Ovary (tissue), 3 donors: ENCODE results near the gene PPM1K.

Source experiments
- EP300 ChIP-seq: sonication (generic); formaldehyde crosslinking; IDR thresholded peaks from one replicate; pipeline ENCODE4 v1.6.1; 2017; ENCODE audit warnings: antibody characterized with exemption
- POLR2A ChIP-seq: fragments of 450-650 bp; IDR thresholded peaks from one replicate; pipeline ENCODE4 v1.6.1; 2017; ENCODE audit warnings: antibody characterized with exemption, mild to moderate bottlenecking, moderate library complexity
- TF ChIP-seq, protein P1 (sequence below), 3 donors: fragments of 450-650 bp in 2 of 3; fragments of 200-600 bp in 1 of 3; IDR thresholded peaks; one replicate each; pipeline versions ENCODE4 v1.5.1 to v1.8.0; 2016 to 2022; ENCODE audit warnings: antibody characterized with exemption in 3 of 3, mild to moderate bottlenecking in 1 of 3
- donor health status: DM: no; HTN: no; CAD: no.

DNA sequence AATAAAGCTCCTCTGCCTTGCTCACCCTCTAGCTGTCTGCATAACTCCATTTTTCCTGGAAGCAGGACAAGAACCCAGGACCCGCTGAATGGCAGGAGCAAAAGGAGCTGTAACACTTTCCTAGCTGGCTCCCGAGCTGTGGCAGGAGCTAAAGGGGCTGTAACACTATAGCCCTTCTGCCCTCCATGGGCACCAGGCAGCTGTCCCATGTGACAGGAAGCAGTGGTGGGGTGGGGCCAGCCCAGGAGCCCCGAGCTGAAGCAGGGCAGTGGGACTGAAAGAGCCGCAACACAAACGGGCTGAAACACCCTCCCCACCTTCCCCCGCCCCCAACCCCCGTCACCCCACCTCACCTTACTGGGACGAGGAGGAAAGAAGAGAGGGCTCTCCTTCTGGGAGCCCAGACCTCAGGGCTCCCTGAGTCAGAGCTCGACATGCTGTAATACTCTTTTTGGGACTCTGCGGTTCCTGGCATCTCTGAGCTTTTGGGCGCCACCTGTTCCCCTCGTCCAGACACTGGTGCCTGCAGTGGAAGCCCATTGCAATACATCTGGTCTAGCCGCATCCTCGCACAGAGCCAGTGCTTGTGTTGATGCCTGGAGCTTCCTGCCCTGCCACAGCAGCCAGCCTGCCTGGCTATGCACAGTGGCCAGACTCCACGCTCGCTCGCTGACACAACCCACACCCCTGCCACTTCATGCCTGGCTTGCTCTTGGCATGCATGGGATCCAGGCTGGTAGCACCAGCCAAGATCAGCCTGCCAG is 39.4 kb downstream of the PPM1K start:
- TF ChIP-seq, protein P1, sequence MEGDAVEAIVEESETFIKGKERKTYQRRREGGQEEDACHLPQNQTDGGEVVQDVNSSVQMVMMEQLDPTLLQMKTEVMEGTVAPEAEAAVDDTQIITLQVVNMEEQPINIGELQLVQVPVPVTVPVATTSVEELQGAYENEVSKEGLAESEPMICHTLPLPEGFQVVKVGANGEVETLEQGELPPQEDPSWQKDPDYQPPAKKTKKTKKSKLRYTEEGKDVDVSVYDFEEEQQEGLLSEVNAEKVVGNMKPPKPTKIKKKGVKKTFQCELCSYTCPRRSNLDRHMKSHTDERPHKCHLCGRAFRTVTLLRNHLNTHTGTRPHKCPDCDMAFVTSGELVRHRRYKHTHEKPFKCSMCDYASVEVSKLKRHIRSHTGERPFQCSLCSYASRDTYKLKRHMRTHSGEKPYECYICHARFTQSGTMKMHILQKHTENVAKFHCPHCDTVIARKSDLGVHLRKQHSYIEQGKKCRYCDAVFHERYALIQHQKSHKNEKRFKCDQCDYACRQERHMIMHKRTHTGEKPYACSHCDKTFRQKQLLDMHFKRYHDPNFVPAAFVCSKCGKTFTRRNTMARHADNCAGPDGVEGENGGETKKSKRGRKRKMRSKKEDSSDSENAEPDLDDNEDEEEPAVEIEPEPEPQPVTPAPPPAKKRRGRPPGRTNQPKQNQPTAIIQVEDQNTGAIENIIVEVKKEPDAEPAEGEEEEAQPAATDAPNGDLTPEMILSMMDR (IDR thresholded peaks at IDR 0.05), result no peak
- TF ChIP-seq POLR2A, result no peak
- no peak for TF ChIP-seq EP300
